ENCODE data around the gene WFDC9. TPM values are rescaled to one million over a fixed set of nuclear protein-coding genes. Genes with fewer than 3 reads are reported as not detected.
"Not testable (repeated sequence)": the region's sequence is repeated elsewhere in the genome, so short reads cannot be mapped to it uniquely, and the experiment has no call there.

Gene WFDC9
- total RNA-seq, 2 experiments from 2014 or later, result not detected

GRCh38 chr20:45588800-45589199 lies 42.3 kb downstream of the WFDC9 start:
- no peak overlapping the region for H2AFZ ChIP-seq (ENCODE audit: low read length)
- H4K20me1 ChIP-seq (ENCODE audit: insufficient read depth, low read length), result no peaks in the 10 kb centered on the region
- H3K9me2 ChIP-seq (ENCODE audit: insufficient read depth, low read length), result no peaks in the 10 kb centered on the region
- TF ChIP-seq EZH2phosphoT487 (IDR thresholded peaks at IDR 0.05; ENCODE audit: borderline replicate concordance, low read depth, low read length) (no peak), CTCF (conservative IDR thresholded peaks at IDR 0.05; ENCODE audit: low read length) (no peak)
- H3K4me3 ChIP-seq (ENCODE audit: low read depth, low read length, poor library complexity, severe bottlenecking), result no peak overlapping the region
- no peaks in the 10 kb centered on the region for H3K9me3 ChIP-seq (ENCODE audit: low read length)
- no TSS peak for BruUV-seq (replicated peaks)
- ChIA-PET CTCF (ENCODE audit: unreplicated experiment) (no interaction called here), POLR2A (no interaction called here)
- no peak for DNase-seq (ENCODE audit: low spot score)
- intact Hi-C loops (cut with micrococcal nuclease; ENCODE audit: unreplicated experiment), result no loop called here
- H3K36me3 ChIP-seq (ENCODE audit: insufficient read depth, low read length), result no peaks in the 10 kb centered on the region
- no peaks in the 10 kb centered on the region for H3K79me2 ChIP-seq (ENCODE audit: insufficient read depth, low read depth, low read length)
- H3K4me1 ChIP-seq (ENCODE audit: insufficient read depth, low read length, poor library complexity, severe bottlenecking), result no peaks in the 10 kb centered on the region
- no peak overlapping the region for H3K27ac ChIP-seq (ENCODE audit: low read depth, low read length, poor library complexity, severe bottlenecking)
- H3K4me2 ChIP-seq (ENCODE audit: low read length), result no peak overlapping the region

- CTCF ChIA-PET (ENCODE audit: unreplicated experiment); H3K4me1 ChIP-seq (ENCODE audit: insufficient read depth, low read length, poor library complexity, severe bottlenecking); BruUV-seq (replicated peaks): not testable (repeated sequence)
Measured at GRCh38 chr20:45585986-45586385, 45.1 kb downstream of the WFDC9 start.

GRCh38 chr20:45584294-45584693 lies 46.8 kb downstream of the WFDC9 start:
- intact Hi-C loops (cut with micrococcal nuclease; ENCODE audit: unreplicated experiment); H3K9me2 ChIP-seq (ENCODE audit: insufficient read depth, low read length); H3K4me2 ChIP-seq (ENCODE audit: low read length); H3K4me3 ChIP-seq (ENCODE audit: low read depth, low read length, poor library complexity, severe bottlenecking); DNase-seq (ENCODE audit: low spot score); H3K36me3 ChIP-seq (ENCODE audit: insufficient read depth, low read length); H4K20me1 ChIP-seq (ENCODE audit: insufficient read depth, low read length); BruUV-seq (replicated peaks); H3K79me2 ChIP-seq (ENCODE audit: insufficient read depth, low read depth, low read length); POLR2A ChIA-PET; H3K9me3 ChIP-seq (ENCODE audit: low read length); CTCF ChIA-PET (ENCODE audit: unreplicated experiment); H2AFZ ChIP-seq (ENCODE audit: low read length); H3K4me1 ChIP-seq (ENCODE audit: insufficient read depth, low read length, poor library complexity, severe bottlenecking); H3K27ac ChIP-seq (ENCODE audit: low read depth, low read length, poor library complexity, severe bottlenecking): not testable (repeated sequence)

More at GRCh38 chr20:45585986-45586385, 45.1 kb downstream of the WFDC9 start:
- H4K20me1 ChIP-seq (ENCODE audit: insufficient read depth, low read length); DNase-seq (ENCODE audit: low spot score); intact Hi-C loops (cut with micrococcal nuclease; ENCODE audit: unreplicated experiment); H3K79me2 ChIP-seq (ENCODE audit: insufficient read depth, low read depth, low read length); POLR2A ChIA-PET; H3K4me2 ChIP-seq (ENCODE audit: low read length); H3K4me3 ChIP-seq (ENCODE audit: low read depth, low read length, poor library complexity, severe bottlenecking); H3K27ac ChIP-seq (ENCODE audit: low read depth, low read length, poor library complexity, severe bottlenecking); H3K9me3 ChIP-seq (ENCODE audit: low read length); H3K9me2 ChIP-seq (ENCODE audit: insufficient read depth, low read length); H2AFZ ChIP-seq (ENCODE audit: low read length); H3K36me3 ChIP-seq (ENCODE audit: insufficient read depth, low read length): not testable (repeated sequence)

GRCh38 chr20:45583502-45583901 lies 47.6 kb downstream of the WFDC9 start:
- no peaks in the 10 kb centered on the region for H3K9me3 ChIP-seq (ENCODE audit: low read length)
- intact Hi-C loops (cut with micrococcal nuclease; ENCODE audit: unreplicated experiment), result no loop called here
- no peaks in the 10 kb centered on the region for H4K20me1 ChIP-seq (ENCODE audit: insufficient read depth, low read length)
- TF ChIP-seq EZH2phosphoT487 (IDR thresholded peaks at IDR 0.05; ENCODE audit: borderline replicate concordance, low read depth, low read length) (no peak), CTCF (conservative IDR thresholded peaks at IDR 0.05; ENCODE audit: low read length) (no peak)
- H3K4me1 ChIP-seq (ENCODE audit: insufficient read depth, low read length, poor library complexity, severe bottlenecking), result no peaks in the 10 kb centered on the region
- H3K4me2 ChIP-seq (ENCODE audit: low read length), result no peak overlapping the region
- BruUV-seq (replicated peaks), result no TSS peak
- CTCF ChIA-PET (ENCODE audit: unreplicated experiment), result no interaction called here
- H3K9me2 ChIP-seq (ENCODE audit: insufficient read depth, low read length), result no peaks in the 10 kb centered on the region
- no peak overlapping the region for H3K27ac ChIP-seq (ENCODE audit: low read depth, low read length, poor library complexity, severe bottlenecking)
- no peak overlapping the region for H2AFZ ChIP-seq (ENCODE audit: low read length)
- H3K36me3 ChIP-seq (ENCODE audit: insufficient read depth, low read length), result no peaks in the 10 kb centered on the region
- POLR2A ChIA-PET, result no interaction called here
- no peaks in the 10 kb centered on the region for H3K79me2 ChIP-seq (ENCODE audit: insufficient read depth, low read depth, low read length)
- DNase-seq (ENCODE audit: low spot score), result no peak
- no peak overlapping the region for H3K4me3 ChIP-seq (ENCODE audit: low read depth, low read length, poor library complexity, severe bottlenecking)
